Stimulated activated CD4-positive, alpha-beta T cell treated with anti-CD3 and anti-CD28 coated beads, Interleukin-12 subunit alpha, Interleukin-12 subunit beta, amount 100 ng/mL, for 24 hours (primary cell): ENCODE results near the gene SPDYE1.
A peak's percentile ranks its signal among the peaks of the same experiment; 100 is the strongest.

Experiments
- DNase-seq, 2 experiments: peaks; one replicate each; pipeline ENCODE4 v3.0.0-alpha.2; 2020; ENCODE audit warnings: low read depth in 2 of 2

Gene SPDYE1

DNA sequence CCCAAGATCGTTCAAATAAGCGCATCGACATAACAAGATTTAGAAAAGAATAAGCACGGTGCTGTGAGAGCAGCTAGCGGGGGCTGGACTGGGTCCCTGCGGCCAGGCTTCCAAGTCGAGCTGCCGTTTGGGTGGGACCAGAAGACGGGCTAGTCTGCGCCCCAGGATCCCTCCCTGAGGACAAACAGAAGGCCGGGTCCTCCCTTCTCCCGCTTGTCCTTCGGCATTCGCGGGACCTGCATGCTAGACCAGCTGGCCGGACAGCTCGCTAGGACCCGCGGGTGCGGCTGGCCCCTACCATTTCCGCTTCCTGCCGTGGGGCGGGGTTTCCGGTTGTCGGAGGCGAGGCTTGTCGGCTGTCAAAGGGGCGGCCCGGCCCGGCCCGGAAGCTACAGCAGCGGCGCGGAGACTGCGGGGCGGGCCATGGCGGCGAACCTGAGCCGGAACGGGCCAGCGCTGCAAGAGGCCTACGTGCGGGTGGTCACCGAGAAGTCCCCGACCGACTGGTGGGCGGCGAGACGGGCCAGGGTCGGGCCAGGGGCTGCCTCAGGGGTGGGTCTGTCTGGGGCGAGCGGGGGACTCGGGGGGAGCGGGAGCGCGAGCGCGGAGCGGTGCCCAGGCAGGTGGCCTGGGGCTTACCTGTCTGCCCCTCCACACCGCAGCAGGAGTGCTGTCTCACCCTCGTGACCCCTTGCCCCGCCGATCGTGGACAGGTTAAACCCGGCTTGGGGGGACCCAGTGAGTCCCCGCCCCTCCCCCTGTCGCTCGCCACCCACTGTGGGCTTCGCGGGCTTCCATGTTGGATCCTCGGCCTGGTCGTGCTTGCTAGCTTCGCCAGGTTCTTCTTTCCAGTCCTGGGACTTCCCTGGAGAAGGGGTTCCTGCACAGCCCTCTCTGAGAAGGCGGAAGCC lies 46.9 kb downstream of the SPDYE1 start, which contains the start of gene DBNL:
TSS of gene DBNL (plus strand) at position 388 of the 911 bp plus-strand sequence. CDS start at position 424, 36 bp downstream.
- peak; percentile 83 to 90 for DNase-seq

DNA sequence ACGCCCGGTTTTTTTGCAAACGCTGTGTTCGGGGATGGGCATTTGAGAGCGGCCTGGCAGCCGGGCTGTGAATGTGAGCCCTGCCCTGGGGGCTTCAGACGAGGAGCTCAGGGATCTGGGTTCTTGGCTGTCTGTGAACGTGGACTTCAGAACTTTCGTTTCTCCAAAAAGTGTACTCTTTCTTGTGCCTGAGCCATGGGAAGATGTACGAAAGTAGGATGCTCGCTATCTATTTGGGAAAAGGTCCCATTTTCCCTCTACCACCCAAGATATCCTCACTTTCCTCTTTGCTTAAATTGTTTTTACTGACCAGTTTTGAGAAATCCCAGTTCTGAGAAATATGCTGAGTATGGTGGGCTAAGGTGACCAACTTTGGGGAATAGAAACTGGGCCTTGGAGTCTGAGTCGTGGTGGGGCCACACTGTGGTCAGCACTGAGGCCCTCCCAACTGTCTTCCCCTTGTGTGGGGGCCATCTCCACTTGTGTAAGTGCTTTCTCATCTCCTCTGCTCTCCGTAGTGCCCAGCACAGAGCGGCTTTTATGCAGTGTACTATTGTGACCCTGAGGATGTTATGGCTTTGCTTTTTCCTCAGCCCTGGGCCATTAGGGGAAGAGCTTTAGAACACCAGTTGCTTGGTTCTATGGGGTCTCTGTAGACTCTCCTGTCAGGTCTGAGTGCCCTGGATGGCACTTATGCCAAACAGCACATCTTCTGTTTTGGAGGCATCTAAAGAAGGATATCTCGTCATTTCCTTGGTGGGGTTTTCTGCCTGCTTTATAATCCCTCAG lies 47.7 kb downstream of the SPDYE1 start:
- DNase-seq = no peak

DNA sequence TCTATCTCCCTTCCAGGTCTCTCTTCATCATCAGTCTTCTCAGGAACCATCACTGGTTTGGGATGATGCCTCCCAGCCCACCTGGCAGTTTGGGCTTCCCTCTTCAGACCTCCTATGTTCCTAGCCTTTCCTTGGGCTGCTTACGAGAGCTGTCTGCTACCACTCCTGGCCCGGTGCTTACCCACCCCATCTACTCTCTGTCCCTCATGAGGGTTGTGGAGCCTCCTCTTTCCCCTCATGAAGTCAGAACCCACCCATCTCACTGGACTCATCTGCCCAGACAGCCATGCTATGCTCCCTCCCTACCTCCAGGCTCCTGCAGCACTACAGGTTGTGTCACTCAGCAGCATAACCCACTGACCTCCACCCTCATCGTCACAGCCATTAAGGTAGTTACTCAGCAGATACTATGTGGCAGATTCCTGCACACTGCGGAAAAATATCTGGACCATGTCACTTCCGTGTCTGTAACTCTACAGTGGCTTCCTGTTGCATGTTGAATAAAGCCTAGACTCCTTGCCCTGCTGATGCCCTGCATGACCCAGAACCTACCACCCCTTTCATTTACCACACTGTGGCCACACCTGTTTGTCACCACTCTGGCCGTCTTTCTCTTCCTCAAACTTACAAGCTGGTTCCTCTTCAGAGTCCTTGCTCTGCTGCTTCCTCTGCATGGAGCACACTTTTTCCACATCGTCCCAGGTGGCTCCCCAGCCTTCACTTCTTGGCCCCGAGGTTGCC lies 48.8 kb downstream of the SPDYE1 start:
- DNase-seq = no peak

DNA sequence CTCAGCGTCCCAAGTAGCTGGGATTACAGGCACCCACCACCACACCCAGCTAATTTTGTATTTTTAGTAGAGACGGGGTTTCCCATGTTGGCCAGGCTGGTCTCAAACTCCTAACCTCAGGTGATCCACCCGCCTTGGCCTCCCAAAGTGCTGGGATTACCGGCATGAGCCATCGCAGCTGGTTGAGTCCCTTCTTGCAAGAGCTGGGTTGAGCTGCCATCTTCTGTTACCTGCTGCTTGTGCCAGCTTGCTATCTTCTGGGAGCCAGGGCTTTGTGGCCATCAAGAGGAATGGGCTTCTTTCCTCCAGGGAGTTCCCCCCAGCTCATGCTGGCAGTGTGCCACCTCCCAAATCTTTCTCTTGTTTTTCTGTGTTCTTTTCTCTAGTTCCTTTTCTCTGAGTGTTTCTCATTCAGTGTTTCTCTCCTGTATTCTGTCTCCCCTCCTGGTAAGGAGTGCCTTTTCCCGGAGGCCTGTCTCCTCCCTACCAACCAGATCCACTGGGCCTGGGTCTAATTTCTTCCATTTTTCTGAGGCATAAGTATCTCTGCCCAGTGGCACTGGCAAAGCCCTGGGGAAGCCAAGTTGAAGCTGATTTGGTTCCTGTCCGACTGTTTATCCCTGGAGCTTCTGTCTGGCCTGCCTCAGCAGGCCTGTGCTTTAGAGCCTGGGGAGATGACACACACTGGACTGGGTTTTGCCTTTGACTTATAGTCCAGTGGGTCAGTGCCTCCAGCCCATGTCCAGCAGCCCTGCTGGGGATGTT lies 50.5 kb downstream of the SPDYE1 start:
- DNase-seq = no peak

DNA sequence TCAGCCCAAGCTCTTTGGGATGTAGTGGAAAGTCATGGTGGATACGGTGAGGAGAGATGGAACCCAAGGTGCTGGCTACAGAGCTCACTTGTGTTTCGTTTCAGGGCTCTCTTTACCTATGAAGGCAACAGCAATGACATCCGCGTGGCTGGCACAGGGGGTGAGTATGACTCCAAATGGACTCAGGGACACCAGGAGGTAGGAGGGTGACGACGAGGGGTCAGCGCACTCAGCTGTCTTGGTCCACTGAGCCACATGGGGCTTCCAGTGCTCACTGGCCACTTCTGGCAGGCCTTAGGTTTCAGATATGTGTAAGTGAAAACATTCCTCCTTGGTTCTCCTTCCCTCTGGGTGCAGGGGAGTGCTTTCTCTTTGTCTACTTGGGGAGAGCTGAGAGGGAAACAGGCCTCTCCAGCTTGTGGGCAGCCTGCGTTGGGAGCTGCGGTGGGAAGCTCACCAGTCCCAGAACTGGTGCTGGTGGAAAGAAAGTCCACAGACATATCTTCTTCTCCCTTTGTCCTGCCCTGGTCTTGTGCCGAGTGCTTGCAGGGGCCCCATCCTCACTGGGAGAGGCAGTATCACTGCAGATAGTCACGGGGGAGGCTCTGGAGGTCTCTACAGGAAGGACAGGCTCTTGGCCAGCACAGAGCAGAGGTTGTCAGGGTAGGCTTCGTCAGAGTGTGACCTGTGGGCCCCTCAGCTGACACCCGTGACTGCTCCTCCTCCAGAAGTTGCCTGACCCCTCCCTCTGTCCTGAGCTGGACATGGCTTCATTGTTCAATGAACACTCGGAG lies 52.6 kb downstream of the SPDYE1 start:
- no peak for DNase-seq

DNA sequence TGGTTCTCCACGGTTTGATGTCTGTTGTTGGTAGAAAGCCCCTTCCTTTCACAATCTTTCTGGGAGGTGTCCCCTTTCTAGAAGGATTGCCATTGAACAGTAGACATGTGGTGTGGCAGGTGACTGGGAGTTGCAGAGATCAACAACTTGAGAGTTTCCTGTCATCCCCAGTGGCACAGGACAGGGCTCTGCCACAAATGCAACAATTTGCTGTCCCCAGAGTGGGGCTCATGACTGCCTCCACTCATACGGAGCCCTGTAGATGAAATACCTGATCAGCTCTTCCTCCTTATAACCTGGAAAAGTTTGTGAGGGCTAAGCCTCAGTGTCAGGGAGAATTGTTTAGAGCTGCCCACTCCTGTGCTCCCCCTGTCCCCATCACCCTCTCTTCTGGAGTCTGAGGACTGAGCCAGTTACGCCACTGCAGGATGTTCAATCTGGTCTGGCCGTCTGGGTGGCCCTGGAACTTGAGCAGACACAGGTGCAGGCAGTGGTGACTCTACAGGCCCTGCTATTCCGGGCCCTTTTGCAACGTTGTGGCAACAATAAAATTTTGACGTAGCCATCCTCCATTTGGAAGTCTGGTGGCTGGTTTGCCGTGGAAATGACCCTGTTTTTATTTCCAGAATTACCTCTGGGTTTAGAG lies 53.3 kb downstream of the SPDYE1 start:
- no peak for DNase-seq

DNA sequence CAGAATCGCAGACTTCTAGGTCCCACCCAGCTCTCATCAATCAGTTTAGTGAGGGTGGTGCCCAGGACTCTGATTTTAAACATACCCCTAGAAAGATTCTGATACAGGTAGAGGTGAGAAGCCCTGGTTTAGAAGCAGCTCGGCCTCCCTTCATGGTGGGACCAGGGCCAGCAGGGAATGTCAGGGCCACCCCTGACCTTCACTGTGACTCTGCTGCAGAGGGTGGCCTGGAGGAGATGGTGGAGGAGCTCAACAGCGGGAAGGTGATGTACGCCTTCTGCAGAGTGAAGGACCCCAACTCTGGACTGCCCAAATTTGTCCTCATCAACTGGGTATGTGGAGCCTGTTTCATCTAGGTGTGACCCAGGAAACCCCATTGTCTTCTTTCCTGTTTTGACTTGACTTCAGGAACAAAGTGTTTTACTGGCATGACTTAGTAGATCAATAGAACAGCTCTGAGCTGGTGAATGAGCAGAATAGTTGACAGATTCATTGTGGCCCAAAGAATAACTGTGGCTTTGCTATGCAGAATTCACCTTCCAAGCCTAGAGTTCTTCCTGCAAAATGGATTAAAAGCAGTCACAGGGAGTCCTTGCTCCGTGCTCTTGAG lies 54.0 kb downstream of the SPDYE1 start:
- DNase-seq = no peak

DNA sequence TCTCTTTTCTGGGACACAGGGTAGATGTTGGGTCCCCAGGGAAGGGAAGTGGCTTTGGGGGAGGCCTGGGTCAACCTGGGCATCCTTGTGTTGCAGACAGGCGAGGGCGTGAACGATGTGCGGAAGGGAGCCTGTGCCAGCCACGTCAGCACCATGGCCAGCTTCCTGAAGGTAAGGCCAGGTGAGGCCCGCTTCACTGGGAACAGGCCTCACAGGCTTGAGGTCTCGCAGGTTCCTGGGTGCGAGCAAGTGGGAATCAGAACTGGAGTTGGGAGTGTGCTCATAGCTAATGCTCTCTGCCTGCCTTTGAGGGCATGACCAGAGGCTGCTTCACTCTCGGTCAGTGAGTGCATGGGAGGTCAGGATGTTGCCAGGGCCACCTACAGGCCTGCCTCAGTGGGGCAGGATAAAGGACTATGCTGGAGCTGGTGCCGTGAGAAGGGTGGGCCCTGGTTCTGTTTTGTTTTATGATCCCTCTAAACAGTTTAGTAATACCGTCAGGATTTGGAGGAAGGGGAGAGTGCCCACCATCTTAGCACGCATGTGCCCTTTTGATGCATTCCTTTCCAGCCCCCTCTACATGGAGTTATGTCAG lies 55.2 kb downstream of the SPDYE1 start:
- no peak for DNase-seq

DNA sequence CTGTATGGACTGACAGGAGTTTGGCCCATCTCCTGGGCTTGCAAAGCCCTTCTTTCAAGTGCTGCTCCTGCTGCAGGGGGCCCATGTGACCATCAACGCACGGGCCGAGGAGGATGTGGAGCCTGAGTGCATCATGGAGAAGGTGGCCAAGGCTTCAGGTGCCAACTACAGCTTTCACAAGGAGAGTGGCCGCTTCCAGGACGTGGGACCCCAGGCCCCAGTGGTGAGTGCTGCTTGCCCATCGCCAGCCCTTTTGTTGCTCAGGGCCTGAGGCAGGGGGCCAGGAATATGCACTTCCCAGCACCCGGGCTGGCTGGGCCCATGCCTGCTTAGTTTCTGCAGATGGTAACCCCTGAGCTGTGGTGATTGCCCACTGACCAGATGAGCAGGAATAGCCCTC lies 59.0 kb downstream of the SPDYE1 start:
- no peak for DNase-seq

DNA sequence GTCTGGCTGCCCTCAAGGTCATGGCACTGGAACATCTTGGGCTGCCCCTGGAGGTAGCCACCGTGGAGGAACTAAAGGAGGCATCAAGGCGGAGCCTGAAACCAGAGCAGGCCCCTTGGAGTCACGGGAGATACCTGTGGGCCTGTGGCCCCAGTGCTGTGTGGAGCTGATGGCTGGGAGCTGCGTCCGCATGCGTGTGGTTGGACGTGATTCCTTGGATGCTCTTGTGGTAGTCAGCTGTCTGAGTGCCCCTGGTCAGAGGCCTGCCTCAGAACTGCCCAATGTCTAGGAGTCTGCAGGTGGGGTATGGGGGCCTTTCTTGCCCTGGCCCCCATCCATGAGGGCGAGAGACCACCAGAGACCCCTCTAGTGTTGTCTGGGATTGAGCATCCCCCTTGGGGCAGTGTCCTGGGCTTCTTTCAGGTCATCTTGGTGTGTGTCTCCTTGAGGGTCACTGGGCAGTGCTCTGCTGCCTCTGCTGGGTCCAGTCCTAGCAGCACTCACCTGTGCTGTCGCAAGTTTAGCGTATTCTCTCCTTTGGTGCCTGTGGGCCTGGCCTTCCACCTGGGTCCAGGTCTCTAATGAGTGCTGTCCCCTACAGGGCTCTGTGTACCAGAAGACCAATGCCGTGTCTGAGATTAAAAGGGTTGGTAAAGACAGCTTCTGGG lies 59.6 kb downstream of the SPDYE1 start:
- DNase-seq = no peak

DNA sequence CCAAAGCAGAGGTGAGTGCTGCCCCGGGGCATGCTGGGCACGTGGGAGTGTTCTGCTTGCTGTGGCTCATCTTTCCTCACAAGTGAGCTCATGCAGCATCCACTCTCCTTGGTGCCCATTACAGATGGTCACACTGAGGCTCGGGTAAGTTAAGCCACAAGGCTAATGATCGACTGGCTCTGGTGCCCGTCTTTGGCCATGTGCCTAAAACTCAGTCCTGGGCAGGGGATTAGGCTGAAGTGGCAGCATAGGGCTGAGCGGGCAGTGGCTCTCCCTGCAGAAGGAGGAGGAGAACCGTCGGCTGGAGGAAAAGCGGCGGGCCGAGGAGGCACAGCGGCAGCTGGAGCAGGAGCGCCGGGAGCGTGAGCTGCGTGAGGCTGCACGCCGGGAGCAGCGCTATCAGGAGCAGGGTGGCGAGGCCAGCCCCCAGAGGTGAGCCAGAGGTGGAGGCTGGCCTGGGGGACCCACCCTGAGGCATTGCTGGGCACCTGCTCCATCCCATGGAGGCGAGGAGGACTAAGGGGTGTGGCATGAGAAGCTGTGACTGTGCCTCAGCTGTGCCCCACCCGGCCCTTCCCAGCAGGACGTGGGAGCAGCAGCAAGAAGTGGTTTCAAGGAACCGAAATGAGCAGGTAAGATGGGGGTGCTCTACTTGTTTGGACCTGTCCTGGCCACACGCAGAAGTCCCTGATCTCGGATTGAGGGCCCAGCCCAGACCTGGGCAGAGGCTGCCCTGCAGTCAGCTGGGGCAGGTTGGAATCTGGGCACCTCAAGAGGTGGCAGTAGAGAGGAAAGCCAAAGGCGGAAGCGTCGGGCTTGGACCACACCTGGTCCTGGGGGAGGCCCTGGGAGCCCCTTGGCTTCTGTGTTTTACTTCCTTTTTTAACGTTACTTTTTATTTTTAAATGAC lies 60.4 kb downstream of the SPDYE1 start:
- DNase-seq = no peak

DNA sequence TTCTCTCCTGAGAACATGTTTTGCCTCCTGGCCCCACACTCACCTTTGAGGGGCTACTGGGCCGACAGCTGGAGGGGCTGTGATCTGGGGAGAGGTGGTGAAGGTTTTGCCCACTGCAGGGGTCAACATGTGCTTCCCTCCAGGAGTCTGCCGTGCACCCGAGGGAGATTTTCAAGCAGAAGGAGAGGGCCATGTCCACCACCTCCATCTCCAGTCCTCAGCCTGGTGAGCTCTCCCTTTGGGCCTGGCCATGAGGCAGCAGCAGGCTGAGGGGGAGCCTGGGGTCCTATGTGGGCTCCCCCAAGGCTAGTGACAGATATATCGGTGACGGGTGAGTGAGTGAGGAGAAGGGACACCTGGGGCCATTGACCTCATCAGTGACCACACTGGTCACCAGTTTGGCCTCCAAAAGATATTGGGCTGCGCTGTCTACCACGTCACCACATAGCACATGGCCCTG lies 61.1 kb downstream of the SPDYE1 start:
- DNase-seq = no peak

DNA sequence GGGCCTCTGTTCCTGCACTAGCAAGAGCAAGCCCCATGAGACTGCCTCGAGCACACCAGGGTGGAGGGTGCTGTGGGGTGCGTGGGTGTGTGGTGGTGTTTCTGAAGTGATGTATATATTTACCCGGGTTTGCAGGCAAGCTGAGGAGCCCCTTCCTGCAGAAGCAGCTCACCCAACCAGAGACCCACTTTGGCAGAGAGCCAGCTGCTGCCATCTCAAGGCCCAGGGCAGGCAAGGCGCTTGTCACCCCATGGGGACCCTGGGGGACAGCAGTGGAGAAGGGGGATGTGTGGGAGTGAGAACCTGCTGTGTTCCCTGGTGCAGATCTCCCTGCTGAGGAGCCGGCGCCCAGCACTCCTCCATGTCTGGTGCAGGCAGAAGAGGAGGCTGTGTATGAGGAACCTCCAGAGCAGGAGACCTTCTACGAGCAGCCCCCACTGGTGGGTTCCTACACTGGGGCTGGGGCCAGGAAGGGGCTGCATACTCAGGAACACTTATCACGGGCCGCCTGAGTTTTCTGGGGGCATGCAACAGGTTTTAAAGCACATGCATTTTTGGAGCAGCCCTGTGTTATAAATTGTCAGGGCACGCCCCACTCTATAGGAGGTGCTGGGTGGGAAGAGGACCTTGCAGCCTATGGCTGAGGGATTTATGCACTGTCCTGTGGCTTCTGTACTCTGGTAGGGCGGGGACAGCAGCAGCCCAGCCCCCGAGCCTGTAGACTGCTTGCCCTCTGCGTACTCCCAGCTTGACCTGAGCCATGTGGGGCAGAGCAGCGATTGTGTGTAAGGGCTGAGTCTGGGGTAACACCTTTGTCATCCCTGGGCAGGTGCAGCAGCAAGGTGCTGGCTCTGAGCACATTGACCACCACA lies 61.8 kb downstream of the SPDYE1 start:
- no peak for DNase-seq
